Measurements from ENCODE around the gene RFC4. TPM values are rescaled to one million over a fixed set of nuclear protein-coding genes. Genes with fewer than 3 reads are reported as not detected.
"Not testable (repeated sequence)": the region's sequence is repeated elsewhere in the genome, so short reads cannot be mapped to it uniquely, and the experiment has no call there.

RFC4 gene
- total RNA-seq, 1 donor from 2014 or later: 187 TPM

GRCh38 chr3:186825294-186825821 is 19.1 kb upstream of the RFC4 start:
- peak; percentile 81 for DNase-seq (ENCODE audit: low spot score)
- Histone ChIP-seq H3K27ac (no peak overlapping the region), H3K36me3 (no peaks in the 10 kb centered on the region), H3K9me3 (ENCODE audit: low read depth) (no peaks in the 10 kb centered on the region), H3K4me3 (peak overlapping the region; percentile 73), H3K4me2 (peak overlapping the region; percentile 98), H4K20me1 (ENCODE audit: low read depth) (peaks cover 10% of the 10 kb centered on the region), H2AFZ (replicated peaks) (peak overlapping the region; percentile 45), H3K27me3 (peaks cover 63% of the 10 kb centered on the region), H3K79me2 (ENCODE audit: low read depth) (no peaks in the 10 kb centered on the region), H3K9ac (no peak overlapping the region), H3F3A (ENCODE audit: low read depth) (peaks cover 39% of the 10 kb centered on the region), H3K4me1 (peaks cover 34% of the 10 kb centered on the region)
- Mint-ChIP-seq H3K9me3 (no peaks in the 10 kb centered on the region), H3K27me3 (ENCODE audit: insufficient read depth, low read depth) (peaks cover 31% of the 10 kb centered on the region), H3K4me1 (peaks cover 34% of the 10 kb centered on the region), H3K36me3 (no peaks in the 10 kb centered on the region), H3K27ac (peak overlapping the region; percentile 72), H3K4me3 (peak overlapping the region; percentile 83)
- no peak for TF ChIP-seq CTCF (IDR thresholded peaks at IDR 0.05)
- TF ChIP-seq EZH2phosphoT487 (IDR thresholded peaks at IDR 0.05): no peak
- TF ChIP-seq EZH2 (IDR thresholded peaks at IDR 0.05): no peak

GRCh38 chr3:186824430-186825139 is 18.3 kb upstream of the RFC4 start:
- Histone ChIP-seq H3K27ac (no peak overlapping the region), H3F3A (ENCODE audit: low read depth) (peaks cover 39% of the 10 kb centered on the region), H3K9me3 (ENCODE audit: low read depth) (no peaks in the 10 kb centered on the region), H3K36me3 (no peaks in the 10 kb centered on the region), H3K9ac (no peak overlapping the region), H3K79me2 (ENCODE audit: low read depth) (no peaks in the 10 kb centered on the region), H3K27me3 (peaks cover 55% of the 10 kb centered on the region), H4K20me1 (ENCODE audit: low read depth) (peaks cover 10% of the 10 kb centered on the region), H3K4me1 (peaks cover 34% of the 10 kb centered on the region), H3K4me3 (peak overlapping the region; percentile 73), H3K4me2 (peak overlapping the region; percentile 98), H2AFZ (replicated peaks) (peak overlapping the region; percentile 45)
- DNase-seq (ENCODE audit: low spot score): peak; percentile 39
- Mint-ChIP-seq H3K9me3 (no peaks in the 10 kb centered on the region), H3K4me1 (peaks cover 31% of the 10 kb centered on the region), H3K4me3 (peak overlapping the region; percentile 83), H3K27me3 (ENCODE audit: insufficient read depth, low read depth) (peaks cover 26% of the 10 kb centered on the region), H3K36me3 (no peaks in the 10 kb centered on the region), H3K27ac (no peak overlapping the region)
- TF ChIP-seq CTCF (IDR thresholded peaks at IDR 0.05): no peak
- no peak for TF ChIP-seq EZH2 (IDR thresholded peaks at IDR 0.05)
- no peak for TF ChIP-seq EZH2phosphoT487 (IDR thresholded peaks at IDR 0.05)

- Histone ChIP-seq H3K36me3 (no peaks in the 10 kb centered on the region), H3K4me1 (peaks cover 26% of the 10 kb centered on the region), H3F3A (ENCODE audit: low read depth) (peaks cover 34% of the 10 kb centered on the region), H3K9me3 (ENCODE audit: low read depth) (no peaks in the 10 kb centered on the region), H3K79me2 (ENCODE audit: low read depth) (no peaks in the 10 kb centered on the region), H3K9ac (no peak overlapping the region), H3K4me2 (no peak overlapping the region), H3K4me3 (no peak overlapping the region), H3K27me3 (peaks cover 43% of the 10 kb centered on the region), H3K27ac (no peak overlapping the region), H2AFZ (replicated peaks) (no peak overlapping the region), H4K20me1 (ENCODE audit: low read depth) (peaks cover 10% of the 10 kb centered on the region)
- no peaks in the 10 kb centered on the region for H3K9me3 Mint-ChIP-seq
- TF ChIP-seq EZH2 (IDR thresholded peaks at IDR 0.05) (no peak), CTCF (IDR thresholded peaks at IDR 0.05) (no peak), EZH2phosphoT487 (IDR thresholded peaks at IDR 0.05) (no peak)
- no peaks in the 10 kb centered on the region for H3K36me3 Mint-ChIP-seq
- H3K4me3 Mint-ChIP-seq: no peak overlapping the region
- peaks cover 26% of the 10 kb centered on the region for H3K4me1 Mint-ChIP-seq
- no peak overlapping the region for H3K27ac Mint-ChIP-seq
- DNase-seq (ENCODE audit: low spot score): no peak
- H3K27me3 Mint-ChIP-seq (ENCODE audit: insufficient read depth, low read depth): peaks cover 19% of the 10 kb centered on the region
These were observed 17.1 kb upstream of the RFC4 start for GRCh38 chr3:186823386-186823785.

GRCh38 chr3:186822388-186822759 is 16.1 kb upstream of the RFC4 start:
- H3F3A ChIP-seq (ENCODE audit: low read depth): peaks cover 28% of the 10 kb centered on the region
- not testable (repeated sequence) for H3K9ac ChIP-seq; H2AFZ ChIP-seq (replicated peaks); DNase-seq (ENCODE audit: low spot score); H3K4me2 ChIP-seq; H3K79me2 ChIP-seq (ENCODE audit: low read depth); H3K27ac Mint-ChIP-seq; H3K36me3 ChIP-seq; H3K36me3 Mint-ChIP-seq; H3K9me3 Mint-ChIP-seq; H3K9me3 ChIP-seq (ENCODE audit: low read depth); H3K27ac ChIP-seq; H3K4me3 ChIP-seq; H3K4me3 Mint-ChIP-seq; H4K20me1 ChIP-seq (ENCODE audit: low read depth)
- peaks cover 26% of the 10 kb centered on the region for H3K4me1 ChIP-seq
- peaks cover 12% of the 10 kb centered on the region for H3K27me3 Mint-ChIP-seq (ENCODE audit: insufficient read depth, low read depth)
- H3K27me3 ChIP-seq: peaks cover 33% of the 10 kb centered on the region
- H3K4me1 Mint-ChIP-seq: peaks cover 26% of the 10 kb centered on the region
